Measurements from ENCODE around the gene TTC4. TPM values are rescaled to one million over a fixed set of nuclear protein-coding genes. Genes with fewer than 3 reads are reported as not detected.

The TTC4 gene
- total and polyA plus RNA-seq, 10 donors = 12.1 to 28.5 (median 16.8) TPM

DNA sequence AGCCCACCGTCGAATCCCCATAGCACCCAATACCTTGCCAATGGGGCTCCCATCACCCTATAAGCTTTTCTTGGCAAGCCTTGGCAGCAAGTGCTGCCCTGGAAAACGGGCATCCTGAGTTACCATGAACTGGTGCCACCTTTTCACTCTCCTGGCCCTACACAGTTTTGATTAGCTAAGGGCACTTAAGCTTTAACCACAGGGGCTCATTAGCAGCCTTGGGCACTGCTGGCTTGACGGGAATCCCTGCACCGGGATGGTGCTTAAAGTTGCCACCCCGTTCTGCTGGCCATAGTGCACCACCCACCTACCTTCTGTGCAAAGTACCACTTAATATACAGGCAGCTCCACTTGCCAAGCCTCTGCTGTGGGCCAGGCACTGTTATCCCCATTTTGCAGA is 34.9 kb downstream of the TTC4 start:
- Histone ChIP-seq H3K36me3 (peaks cover 0 to 12% (median 0%) of the 10 kb centered on the region in 6 donors), H3K27me3 (replicated peaks in 1 of 7) (no peaks in the 10 kb centered on the region), H3K9me3 (no peaks in the 10 kb centered on the region), H3K4me1 (no peaks in the 10 kb centered on the region), H3K4me3 (no peak overlapping the region), H3K27ac (no peak overlapping the region)
- intact Hi-C loops (cut with DNase I; ENCODE audit: low total_unique reads) = no loop called here
- peak; percentile 28 for DNase-seq
- TF ChIP-seq, protein P1, sequence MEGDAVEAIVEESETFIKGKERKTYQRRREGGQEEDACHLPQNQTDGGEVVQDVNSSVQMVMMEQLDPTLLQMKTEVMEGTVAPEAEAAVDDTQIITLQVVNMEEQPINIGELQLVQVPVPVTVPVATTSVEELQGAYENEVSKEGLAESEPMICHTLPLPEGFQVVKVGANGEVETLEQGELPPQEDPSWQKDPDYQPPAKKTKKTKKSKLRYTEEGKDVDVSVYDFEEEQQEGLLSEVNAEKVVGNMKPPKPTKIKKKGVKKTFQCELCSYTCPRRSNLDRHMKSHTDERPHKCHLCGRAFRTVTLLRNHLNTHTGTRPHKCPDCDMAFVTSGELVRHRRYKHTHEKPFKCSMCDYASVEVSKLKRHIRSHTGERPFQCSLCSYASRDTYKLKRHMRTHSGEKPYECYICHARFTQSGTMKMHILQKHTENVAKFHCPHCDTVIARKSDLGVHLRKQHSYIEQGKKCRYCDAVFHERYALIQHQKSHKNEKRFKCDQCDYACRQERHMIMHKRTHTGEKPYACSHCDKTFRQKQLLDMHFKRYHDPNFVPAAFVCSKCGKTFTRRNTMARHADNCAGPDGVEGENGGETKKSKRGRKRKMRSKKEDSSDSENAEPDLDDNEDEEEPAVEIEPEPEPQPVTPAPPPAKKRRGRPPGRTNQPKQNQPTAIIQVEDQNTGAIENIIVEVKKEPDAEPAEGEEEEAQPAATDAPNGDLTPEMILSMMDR (IDR thresholded peaks at IDR 0.05 in 8 of 11, conservative IDR thresholded peaks at IDR 0.05 in 3 of 11) = no peak
- TF ChIP-seq POLR2A (IDR thresholded peaks at IDR 0.05) = no peak
- no peak for TF ChIP-seq POLR2AphosphoS5 (IDR thresholded peaks at IDR 0.05)
- 68 to 86% (median 85%) methylated on average over 6 of the region's 6 CpGs for WGBS, 5 donors

DNA sequence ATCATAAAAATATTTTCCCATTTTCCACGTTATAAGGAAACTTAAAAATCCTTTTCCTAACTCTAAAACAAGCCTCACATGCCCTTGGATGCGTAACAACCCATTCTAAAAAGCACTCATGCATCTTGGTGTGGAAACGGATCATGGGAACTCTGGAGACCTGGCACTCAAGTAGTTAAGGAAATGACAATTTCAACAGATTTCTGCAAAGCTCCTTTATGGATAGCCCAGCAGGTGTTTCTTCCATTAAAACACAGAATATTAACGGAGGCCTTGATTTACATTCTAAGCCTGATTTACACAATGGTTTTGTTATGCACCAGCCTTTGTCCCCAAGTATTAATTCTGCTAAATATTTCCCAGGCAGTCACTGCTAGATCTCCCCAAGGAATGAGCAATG is 35.8 kb downstream of the TTC4 start:
- Histone ChIP-seq H3K4me3 (no peak overlapping the region), H3K4me1 (no peaks in the 10 kb centered on the region), H3K27me3 (replicated peaks in 1 of 7) (no peaks in the 10 kb centered on the region), H3K36me3 (peaks cover 0 to 18% (median 0%) of the 10 kb centered on the region in 6 donors), H3K27ac (no peak overlapping the region), H3K9me3 (no peaks in the 10 kb centered on the region)
- WGBS, 5 donors = 71 to 85% (median 77%) methylated on average over 4 of the region's 4 CpGs
- intact Hi-C loops (cut with DNase I; ENCODE audit: low total_unique reads) = no loop called here
- TF ChIP-seq POLR2AphosphoS5 (IDR thresholded peaks at IDR 0.05) = no peak
- no peak for DNase-seq

DNA sequence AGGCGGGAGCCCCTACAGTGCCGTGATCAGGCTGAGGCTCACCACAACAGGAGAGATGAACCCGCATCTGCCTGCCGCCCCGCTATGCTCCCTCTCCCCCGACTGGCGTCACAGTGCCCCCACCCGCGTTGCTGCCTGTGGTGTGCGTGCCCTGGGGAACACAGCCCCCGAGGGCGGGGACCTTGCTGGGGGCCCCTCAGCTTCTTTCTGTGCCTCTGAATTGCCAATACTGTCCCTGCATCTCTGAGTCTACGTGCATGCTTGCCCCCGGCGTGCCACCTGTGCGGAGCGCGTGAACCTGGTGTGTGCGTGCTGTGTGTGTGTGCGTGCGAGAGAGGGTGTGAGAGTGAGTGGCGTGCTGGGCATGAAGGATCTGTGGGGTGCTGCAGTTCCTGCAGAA is 38.4 kb downstream of the TTC4 start:
- no peaks in the 10 kb centered on the region for H3K9me3 ChIP-seq
- H3K4me3 ChIP-seq = no peak overlapping the region
- H3K4me1 ChIP-seq = no peaks in the 10 kb centered on the region
- WGBS, 5 donors = 92 to 95% (median 94%) methylated on average over 10 to 22 of the region's 22 CpGs
- intact Hi-C loops (cut with DNase I; ENCODE audit: low total_unique reads) = no loop called here
- no peaks in the 10 kb centered on the region for H3K27me3 ChIP-seq (replicated peaks in 1 of 7)
- peaks cover 0 to 45% (median 19%) of the 10 kb centered on the region in 6 donors for H3K36me3 ChIP-seq
- DNase-seq = peak; percentile 60
- no peak overlapping the region for H3K27ac ChIP-seq
- TF ChIP-seq, protein P1 (IDR thresholded peaks at IDR 0.05 in 8 of 11, conservative IDR thresholded peaks at IDR 0.05 in 3 of 11) = no peak
- TF ChIP-seq POLR2A (IDR thresholded peaks at IDR 0.05) (no peak), POLR2AphosphoS5 (IDR thresholded peaks at IDR 0.05) (no peak)

DNA sequence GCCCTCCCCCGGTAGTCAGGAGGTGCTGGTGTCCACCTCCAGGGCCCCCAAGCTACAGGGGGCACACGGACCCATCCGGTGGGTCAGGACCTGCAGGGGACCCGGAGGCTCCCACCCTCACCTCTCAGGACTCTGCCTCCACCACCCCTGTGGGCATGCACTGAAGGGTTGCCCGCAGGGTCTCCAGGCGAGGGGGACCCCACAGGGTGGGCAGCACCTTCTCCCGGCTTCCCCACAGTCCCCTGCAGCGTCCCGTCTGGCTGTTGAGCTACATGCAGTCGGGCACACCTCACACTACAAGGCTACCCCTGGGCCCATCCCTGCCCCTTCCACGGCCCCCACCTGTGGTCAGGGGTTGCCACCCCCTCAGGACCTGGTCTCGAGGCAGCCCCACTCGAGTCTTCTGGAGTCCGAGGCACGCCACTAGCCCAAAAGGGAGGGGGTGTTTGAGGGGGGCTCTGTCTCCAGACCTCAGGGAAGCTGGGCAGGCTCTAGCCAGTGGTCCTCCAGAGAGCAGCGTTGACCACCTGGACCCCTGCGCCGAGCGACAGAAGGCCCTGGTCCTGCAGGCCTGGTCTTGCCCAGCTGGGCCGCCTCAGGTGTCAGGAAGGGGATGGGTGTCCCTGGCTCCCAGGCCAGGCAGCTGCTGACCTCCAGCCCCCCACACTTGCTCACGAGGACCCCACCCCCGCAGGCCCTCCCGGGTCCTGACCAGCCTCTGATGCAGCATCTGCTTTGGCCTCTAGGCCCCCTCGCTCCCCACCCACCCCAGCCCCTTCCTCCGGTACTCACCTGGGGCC is 39.0 kb downstream of the TTC4 start:
- WGBS, 5 donors = 88 to 94% (median 93%) methylated on average over 18 to 25 of the region's 25 CpGs
- no peaks in the 10 kb centered on the region for H3K4me1 ChIP-seq
- DNase-seq = peak; percentile 69
- no peaks in the 10 kb centered on the region for H3K9me3 ChIP-seq
- H3K36me3 ChIP-seq = peaks cover 0 to 47% (median 19%) of the 10 kb centered on the region in 6 donors
- no peak overlapping the region for H3K4me3 ChIP-seq
- H3K27me3 ChIP-seq (replicated peaks in 1 of 7) = no peaks in the 10 kb centered on the region
- TF ChIP-seq, protein P1 (IDR thresholded peaks at IDR 0.05 in 8 of 11, conservative IDR thresholded peaks at IDR 0.05 in 3 of 11) = no peak
- no peak for TF ChIP-seq POLR2A (IDR thresholded peaks at IDR 0.05)
- TF ChIP-seq POLR2AphosphoS5 (IDR thresholded peaks at IDR 0.05) = no peak
- H3K27ac ChIP-seq = no peak overlapping the region
- intact Hi-C loops (cut with DNase I; ENCODE audit: low total_unique reads) = no loop called here

Measured in spleen (tissue), 11 donors.